Mesendoderm (in vitro differentiated cells): ENCODE data around the gene MERTK.

Experiments used
- DNase-seq: peaks from one replicate; pipeline ENCODE4 v3.0.0; 2013
- H2AK5ac ChIP-seq: 2 replicates; pipeline ENCODE4 v1.6.1; 2013; ENCODE audit warnings: low read length, inconsistent platforms
- H2BK120ac ChIP-seq: 2 replicates; pipeline ENCODE4 v1.6.1; 2013; ENCODE audit warnings: low read depth, mild to moderate bottlenecking, low read length, moderate library complexity, mixed read lengths
- H2BK15ac ChIP-seq: replicated peaks from 2 replicates; pipeline ENCODE4 v1.6.1; 2013; ENCODE audit warnings: low read depth, mild to moderate bottlenecking, moderate library complexity
- H2BK5ac ChIP-seq: 2 replicates; pipeline ENCODE4 v1.6.1; 2013; ENCODE audit warnings: low read length, inconsistent platforms
- H3K18ac ChIP-seq: 2 replicates; pipeline ENCODE4 v1.6.1; 2013; ENCODE audit warnings: mild to moderate bottlenecking, low read length, mixed read lengths
- H3K23ac ChIP-seq: one replicate; pipeline ENCODE4 v1.6.1; 2013; ENCODE audit warnings: low read length
- H3K27ac ChIP-seq: 2 replicates; pipeline ENCODE4 v1.5.1; 2013; ENCODE audit warnings: low read depth, mild to moderate bottlenecking, inconsistent platforms, low read length, moderate library complexity
- H3K27me3 ChIP-seq: 2 replicates; pipeline ENCODE4 v1.6.1; 2013; ENCODE audit warnings: low read length, control low read depth, mild to moderate bottlenecking, inconsistent platforms; ENCODE audit not compliant: insufficient read depth, poor library complexity
- H3K36me3 ChIP-seq: 2 replicates; pipeline ENCODE4 v1.6.1; 2013; ENCODE audit warnings: low read length, inconsistent platforms; ENCODE audit not compliant: control insufficient read depth, insufficient read depth
- H3K4ac ChIP-seq: one replicate; pipeline ENCODE4 v1.6.1; 2013; ENCODE audit warnings: low read depth, mild to moderate bottlenecking, low read length, moderate library complexity
- H3K4me1 ChIP-seq: 2 replicates; pipeline ENCODE4 v1.6.1; 2013; ENCODE audit warnings: low read depth, low read length, inconsistent platforms; ENCODE audit not compliant: control insufficient read depth
- H3K4me2 ChIP-seq: 2 replicates; pipeline ENCODE4 v1.6.1; 2013; ENCODE audit warnings: low read length
- H3K4me3 ChIP-seq: 2 replicates; pipeline ENCODE4 v1.5.1; 2013; ENCODE audit warnings: mild to moderate bottlenecking, low read length
- H3K56ac ChIP-seq: one replicate; pipeline ENCODE4 v1.6.1; 2013; ENCODE audit warnings: low read length
- H3K79me1 ChIP-seq: 2 replicates; pipeline ENCODE4 v1.6.1; 2013; ENCODE audit warnings: low read length, inconsistent platforms
- H3K79me2 ChIP-seq: 2 replicates; pipeline ENCODE4 v1.6.1; 2013; ENCODE audit warnings: mild to moderate bottlenecking, low read length; ENCODE audit not compliant: control insufficient read depth, insufficient read depth
- H3K9ac ChIP-seq: 2 replicates; pipeline ENCODE4 v1.6.1; 2013; ENCODE audit warnings: low read length, inconsistent platforms
- H4K5ac ChIP-seq: one replicate; pipeline ENCODE4 v1.6.1; 2013; ENCODE audit warnings: low read length
- H4K8ac ChIP-seq: one replicate; pipeline ENCODE4 v1.6.1; 2013; ENCODE audit warnings: low read depth, mild to moderate bottlenecking, control low read depth, low read length, moderate library complexity
- WGBS: extraction: QIAGEN DNeasy Blood & Tissue Kit; methylation state at CpG from one replicate; pipeline ENCODE4 v1.1.7; 2013; ENCODE audit warnings: low lambda C conversion rate, missing lambda C conversion rate; ENCODE audit not compliant: insufficient coverage; ENCODE audit errors: extremely low coverage; 5-methylcytosine and 5-hydroxymethylcytosine counted together

The MERTK gene

DNA sequence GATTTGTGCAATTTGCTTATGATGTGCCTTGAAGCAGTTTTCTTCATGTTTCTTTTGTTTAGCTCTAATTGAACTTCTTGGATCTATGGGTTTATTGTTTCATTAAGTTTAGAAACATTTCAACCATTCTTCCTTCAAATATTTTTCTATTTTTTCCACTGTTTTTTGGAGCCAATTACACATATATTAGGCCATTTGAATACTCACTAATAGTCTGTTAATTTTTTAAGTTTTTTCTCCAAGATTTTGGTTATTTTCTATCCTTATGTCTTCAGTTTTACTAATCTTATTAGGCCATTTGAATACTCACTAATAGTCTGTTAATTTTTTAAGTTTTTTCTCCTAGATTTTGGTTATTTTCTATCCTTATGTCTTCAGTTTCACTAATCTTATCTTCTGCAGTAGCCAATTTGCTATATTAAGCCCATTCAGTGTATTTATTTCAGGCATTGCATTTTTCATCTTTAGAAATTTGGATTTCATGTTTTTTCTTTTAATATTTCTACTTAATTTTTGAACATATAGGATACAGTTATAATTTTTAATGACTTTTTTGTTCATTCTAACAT is 147.1 kb downstream of the MERTK start:
- Histone ChIP-seq H3K36me3 (no peaks in the 10 kb centered on the region), H3K23ac (no peak overlapping the region), H2BK120ac (no peak overlapping the region), H3K79me2 (no peaks in the 10 kb centered on the region), H3K79me1 (no peaks in the 10 kb centered on the region), H3K4ac (no peak overlapping the region), H4K8ac (no peak overlapping the region), H3K9ac (no peak overlapping the region), H2AK5ac (no peak overlapping the region), H2BK5ac (no peak overlapping the region), H3K27ac (no peak overlapping the region), H3K27me3 (no peaks in the 10 kb centered on the region), H3K4me2 (no peak overlapping the region), H3K4me3 (no peak overlapping the region), H3K56ac (no peak overlapping the region), H3K4me1 (peaks cover 14% of the 10 kb centered on the region), H2BK15ac (peak overlapping the region; percentile 57), H4K5ac (no peak overlapping the region), H3K18ac (no peak overlapping the region)
- no peak for DNase-seq

DNA sequence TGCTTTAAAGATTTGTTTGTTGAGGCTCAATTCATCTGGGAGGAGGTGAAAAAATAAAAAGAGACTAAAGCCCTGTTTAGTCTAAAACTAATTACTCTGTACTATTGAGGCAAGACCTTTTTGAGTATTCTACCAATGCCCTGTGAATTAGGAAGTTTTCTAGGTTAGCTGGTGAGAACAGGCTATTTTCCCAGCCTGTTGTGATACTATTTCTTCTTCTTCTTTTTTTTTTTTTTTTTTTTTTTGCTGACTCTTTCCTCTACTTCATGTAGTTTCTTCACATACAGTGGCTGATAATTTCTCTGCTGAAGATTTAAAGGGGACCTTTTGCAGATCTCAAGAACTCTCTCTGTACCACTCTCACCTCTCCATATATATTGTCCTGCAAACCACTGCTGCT is 147.8 kb downstream of the MERTK start:
- Histone ChIP-seq H3K27me3 (no peaks in the 10 kb centered on the region), H3K79me1 (no peaks in the 10 kb centered on the region), H3K4me1 (peaks cover 14% of the 10 kb centered on the region), H4K5ac (no peak overlapping the region), H3K36me3 (no peaks in the 10 kb centered on the region), H2BK120ac (peak overlapping the region; percentile 46), H2BK5ac (peak overlapping the region; percentile 98), H2AK5ac (peak overlapping the region; percentile 97), H3K4me3 (no peak overlapping the region), H2BK15ac (peak overlapping the region; percentile 57), H3K56ac (peak overlapping the region; percentile 91), H4K8ac (peak overlapping the region; percentile 7), H3K79me2 (no peaks in the 10 kb centered on the region), H3K9ac (peak overlapping the region; percentile 57), H3K4ac (no peak overlapping the region), H3K27ac (peak overlapping the region; percentile 92), H3K18ac (peak overlapping the region; percentile 86), H3K4me2 (no peak overlapping the region), H3K23ac (no peak overlapping the region)
- DNase-seq, result no peak

DNA sequence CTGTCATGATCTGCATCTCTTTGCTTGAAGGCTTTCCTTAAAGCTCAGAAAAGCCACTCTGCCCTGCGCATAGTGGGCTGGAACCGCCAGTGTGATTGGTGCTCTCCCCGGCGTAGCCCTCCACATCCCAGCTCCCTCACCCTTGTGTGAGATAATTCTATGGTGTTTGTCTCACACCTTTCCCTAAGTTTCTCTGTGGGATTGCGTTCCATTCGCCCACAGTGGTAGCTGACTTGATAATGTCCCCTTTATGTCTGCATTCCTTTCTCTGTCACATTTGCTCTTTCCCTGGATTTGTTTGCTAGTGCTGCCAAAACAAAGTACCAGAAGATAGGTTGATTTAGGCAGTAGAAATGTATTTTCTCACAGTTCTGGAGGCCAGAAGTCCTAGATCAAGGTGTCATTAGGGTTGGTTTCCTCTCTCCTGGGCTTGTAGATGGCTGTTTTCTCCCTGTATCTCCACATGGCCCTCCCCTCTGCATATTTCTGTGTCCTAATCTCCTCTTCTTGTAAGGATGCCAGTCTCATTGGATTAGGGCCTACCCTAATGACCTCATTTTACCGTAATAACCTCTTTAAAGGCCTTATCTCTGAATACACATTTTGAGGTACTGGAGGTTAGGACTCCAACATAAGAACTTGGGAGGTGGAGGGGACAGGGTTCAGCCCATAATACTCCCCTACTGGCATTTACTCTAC is 149.3 kb downstream of the MERTK start:
- Histone ChIP-seq H3K56ac (peak overlapping the region; percentile 75), H3K4me1 (peaks cover 11% of the 10 kb centered on the region), H4K8ac (peak overlapping the region; percentile 93), H3K4ac (peak overlapping the region; percentile 71), H3K27ac (peak overlapping the region; percentile 96), H2BK15ac (peak overlapping the region; percentile 96), H3K23ac (no peak overlapping the region), H3K79me2 (no peaks in the 10 kb centered on the region), H3K36me3 (no peaks in the 10 kb centered on the region), H2BK5ac (peak overlapping the region; percentile 92), H4K5ac (no peak overlapping the region), H3K9ac (peak overlapping the region; percentile 80), H2BK120ac (peak overlapping the region; percentile 89), H3K27me3 (no peaks in the 10 kb centered on the region), H3K79me1 (no peaks in the 10 kb centered on the region), H3K18ac (peak overlapping the region; percentile 85), H2AK5ac (no peak overlapping the region), H3K4me3 (no peak overlapping the region), H3K4me2 (no peak overlapping the region)
- no CpG with 5 or more reads among the region's 7 CpGs for WGBS
- peak; percentile 99 for DNase-seq

DNA sequence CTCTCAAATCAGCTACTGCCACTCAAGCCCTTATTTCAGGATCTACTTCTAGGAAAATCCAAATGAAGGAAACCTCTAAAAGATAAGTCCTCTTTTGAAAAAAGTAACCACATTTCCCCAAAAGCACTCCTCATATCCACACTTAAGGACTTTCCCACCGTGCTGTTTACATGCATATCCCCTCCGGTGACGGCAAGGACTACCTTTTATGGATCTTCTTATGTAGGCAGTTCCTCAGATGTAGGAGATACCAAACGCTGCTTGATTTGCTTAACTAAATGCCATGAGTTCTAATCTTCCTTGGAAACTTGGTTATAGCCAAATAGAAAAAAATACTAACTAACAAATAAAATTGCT is 149.8 kb downstream of the MERTK start:
- H3K79me2 ChIP-seq, result no peaks in the 10 kb centered on the region
- peak overlapping the region; percentile 96 for H3K27ac ChIP-seq
- peak; percentile 89 for DNase-seq
- H4K5ac ChIP-seq, result no peak overlapping the region
- no peak overlapping the region for H2AK5ac ChIP-seq
- H3K56ac ChIP-seq, result peak overlapping the region; percentile 75
- no peaks in the 10 kb centered on the region for H3K36me3 ChIP-seq
- no peak overlapping the region for H3K23ac ChIP-seq
- WGBS, result no CpG with 5 or more reads among the region's 4 CpGs
- peak overlapping the region; percentile 70 for H3K4ac ChIP-seq
- peaks cover 11% of the 10 kb centered on the region for H3K4me1 ChIP-seq
- peak overlapping the region; percentile 93 for H4K8ac ChIP-seq
- peak overlapping the region; percentile 85 for H3K18ac ChIP-seq
- no peaks in the 10 kb centered on the region for H3K79me1 ChIP-seq
- no peak overlapping the region for H3K4me2 ChIP-seq
- H3K27me3 ChIP-seq, result no peaks in the 10 kb centered on the region
- no peak overlapping the region for H3K4me3 ChIP-seq
- H2BK120ac ChIP-seq, result peak overlapping the region; percentile 100
- peak overlapping the region; percentile 92 for H2BK5ac ChIP-seq
- peak overlapping the region; percentile 80 for H3K9ac ChIP-seq
- peak overlapping the region; percentile 96 for H2BK15ac ChIP-seq

DNA sequence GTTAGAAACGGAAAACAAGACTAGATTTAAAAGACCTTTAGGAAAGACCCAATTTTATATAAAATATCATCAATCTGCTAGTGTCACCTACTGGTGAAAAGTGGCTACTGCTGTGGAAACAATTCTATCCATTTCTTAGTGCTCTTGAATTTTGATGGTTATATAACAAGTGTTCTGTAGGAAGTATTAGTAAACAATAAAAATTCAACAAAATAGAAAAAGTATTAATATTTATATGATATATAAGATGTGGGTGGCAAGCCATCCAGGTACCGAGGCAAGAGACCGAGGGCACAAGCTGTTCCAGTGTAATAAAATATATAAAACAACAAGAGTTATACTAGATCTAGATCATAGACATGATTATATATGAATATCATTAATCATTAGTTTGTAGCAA is 150.5 kb downstream of the MERTK start:
- no peaks in the 10 kb centered on the region for H3K79me1 ChIP-seq
- no peaks in the 10 kb centered on the region for H3K36me3 ChIP-seq
- H3K9ac ChIP-seq, result no peak overlapping the region
- peak; percentile 76 for DNase-seq
- H3K4me1 ChIP-seq, result peaks cover 10% of the 10 kb centered on the region
- no peak overlapping the region for H2BK15ac ChIP-seq
- no peak overlapping the region for H4K8ac ChIP-seq
- no peak overlapping the region for H4K5ac ChIP-seq
- no peak overlapping the region for H3K27ac ChIP-seq
- WGBS, result no CpG with 5 or more reads among the region's 3 CpGs
- no peak overlapping the region for H3K23ac ChIP-seq
- no peak overlapping the region for H2BK5ac ChIP-seq
- no peaks in the 10 kb centered on the region for H3K27me3 ChIP-seq
- no peaks in the 10 kb centered on the region for H3K79me2 ChIP-seq
- H3K56ac ChIP-seq, result no peak overlapping the region
- no peak overlapping the region for H2AK5ac ChIP-seq
- H3K4me3 ChIP-seq, result no peak overlapping the region
- no peak overlapping the region for H3K4me2 ChIP-seq
- H3K4ac ChIP-seq, result no peak overlapping the region
- H2BK120ac ChIP-seq, result no peak overlapping the region
- no peak overlapping the region for H3K18ac ChIP-seq

DNA sequence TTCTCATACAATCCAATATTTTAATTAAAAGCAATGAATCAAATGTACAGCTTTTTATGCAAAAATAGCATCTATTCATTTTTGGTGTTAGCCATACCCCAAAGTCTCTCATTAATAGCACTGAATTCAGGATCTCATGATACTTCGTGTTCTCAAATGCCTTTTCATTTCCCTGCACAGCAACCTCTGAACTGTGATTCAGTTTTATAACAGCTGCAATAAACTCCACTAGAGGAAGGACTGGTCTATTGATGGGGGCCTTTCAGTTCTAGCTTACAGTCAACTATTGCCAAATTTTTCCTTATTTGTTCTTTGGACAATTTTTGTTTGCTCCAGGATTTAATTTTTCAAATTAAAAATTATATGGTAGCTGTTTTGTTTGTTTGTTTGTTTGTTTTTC is 151.9 kb downstream of the MERTK start:
- H3K4me2 ChIP-seq, result no peak overlapping the region
- no peak overlapping the region for H2AK5ac ChIP-seq
- no peaks in the 10 kb centered on the region for H3K79me2 ChIP-seq
- H3K4me3 ChIP-seq, result no peak overlapping the region
- no peak overlapping the region for H2BK5ac ChIP-seq
- no peak overlapping the region for H3K56ac ChIP-seq
- no peak overlapping the region for H3K9ac ChIP-seq
- H3K4ac ChIP-seq, result no peak overlapping the region
- no peak overlapping the region for H3K27ac ChIP-seq
- H2BK120ac ChIP-seq, result no peak overlapping the region
- no peaks in the 10 kb centered on the region for H3K79me1 ChIP-seq
- no peak overlapping the region for H4K8ac ChIP-seq
- no peak overlapping the region for H2BK15ac ChIP-seq
- H4K5ac ChIP-seq, result no peak overlapping the region
- no peak for DNase-seq
- no peaks in the 10 kb centered on the region for H3K27me3 ChIP-seq
- no peak overlapping the region for H3K23ac ChIP-seq
- H3K4me1 ChIP-seq, result peaks cover 10% of the 10 kb centered on the region
- no peak overlapping the region for H3K18ac ChIP-seq
- no peaks in the 10 kb centered on the region for H3K36me3 ChIP-seq
- no CpG with 5 or more reads among the region's 1 CpG for WGBS
